NCI-H748 (cell line): ENCODE results near the gene LGALS7B.
"Not testable (repeated sequence)": the region's sequence is repeated elsewhere in the genome, so short reads cannot be mapped to it uniquely, and the experiment has no call there.

Source experiments
- DNase-seq: peaks from one replicate; lab custom pipeline; 2025; ENCODE audit not compliant: unreplicated experiment; lab: John Stamatoyannopoulos, UW

Gene LGALS7B

GRCh38 chr19:38817081-38817480 is 28.1 kb downstream of the LGALS7B start:
- no peak for DNase-seq

- DNase-seq, result no peak
Measured at GRCh38 chr19:38819231-38819920, 30.4 kb downstream of the LGALS7B start.

DNA sequence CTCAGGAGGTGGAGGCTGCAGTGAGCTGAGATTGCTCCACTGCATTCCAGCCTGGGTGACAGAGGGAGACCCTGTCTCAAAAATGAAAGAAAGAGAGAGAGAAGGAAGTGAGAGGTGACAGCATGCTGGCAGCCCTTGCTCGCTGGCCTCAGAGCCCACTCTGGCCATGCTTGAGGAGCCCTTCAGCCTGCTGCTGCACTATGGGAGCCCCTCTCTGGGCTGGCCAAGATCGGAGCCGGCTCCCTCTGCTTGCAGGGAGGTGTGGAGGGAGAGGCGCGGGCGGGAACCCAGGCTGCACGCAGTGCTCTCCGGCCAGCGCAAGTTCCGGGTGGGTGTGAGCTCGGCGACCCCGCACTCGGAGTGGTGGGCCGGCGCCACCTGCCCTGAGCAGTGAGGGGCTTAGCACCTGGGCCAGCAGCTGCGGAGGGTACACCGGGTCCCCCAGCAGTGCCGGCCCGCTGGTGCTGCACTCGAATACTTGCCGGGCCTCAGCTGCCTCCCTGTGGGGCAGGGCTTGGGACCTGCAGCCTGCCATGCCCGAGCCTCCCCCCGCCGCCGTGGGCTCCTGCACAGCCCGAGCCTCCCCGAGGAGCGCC is 32.3 kb downstream of the LGALS7B start:
- DNase-seq, result not testable (repeated sequence)

GRCh38 chr19:38825936-38826335 is 36.9 kb downstream of the LGALS7B start:
- not testable (repeated sequence) for DNase-seq

GRCh38 chr19:38826856-38827551 is 38.0 kb downstream of the LGALS7B start:
- DNase-seq, result no peak

DNA sequence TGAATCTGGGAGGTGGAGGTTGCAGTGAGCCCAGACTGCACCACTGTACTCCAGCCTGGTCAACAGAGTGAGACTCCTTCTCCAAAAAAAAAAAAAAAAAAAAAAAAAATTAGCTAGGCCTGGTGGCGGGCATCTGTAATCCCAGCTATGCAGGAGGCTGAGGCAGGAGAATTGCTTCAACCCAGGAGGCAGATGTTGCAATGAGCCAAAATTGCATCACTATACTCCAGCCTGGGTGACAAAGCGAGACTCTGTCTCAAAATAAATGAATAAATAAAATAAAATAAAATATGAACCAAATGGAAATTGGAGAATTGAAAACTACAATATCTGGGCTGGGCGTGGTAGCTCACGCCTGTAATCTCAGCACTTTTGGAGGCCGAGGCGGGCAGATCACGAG is 40.2 kb downstream of the LGALS7B start:
- not testable (repeated sequence) for DNase-seq

DNA sequence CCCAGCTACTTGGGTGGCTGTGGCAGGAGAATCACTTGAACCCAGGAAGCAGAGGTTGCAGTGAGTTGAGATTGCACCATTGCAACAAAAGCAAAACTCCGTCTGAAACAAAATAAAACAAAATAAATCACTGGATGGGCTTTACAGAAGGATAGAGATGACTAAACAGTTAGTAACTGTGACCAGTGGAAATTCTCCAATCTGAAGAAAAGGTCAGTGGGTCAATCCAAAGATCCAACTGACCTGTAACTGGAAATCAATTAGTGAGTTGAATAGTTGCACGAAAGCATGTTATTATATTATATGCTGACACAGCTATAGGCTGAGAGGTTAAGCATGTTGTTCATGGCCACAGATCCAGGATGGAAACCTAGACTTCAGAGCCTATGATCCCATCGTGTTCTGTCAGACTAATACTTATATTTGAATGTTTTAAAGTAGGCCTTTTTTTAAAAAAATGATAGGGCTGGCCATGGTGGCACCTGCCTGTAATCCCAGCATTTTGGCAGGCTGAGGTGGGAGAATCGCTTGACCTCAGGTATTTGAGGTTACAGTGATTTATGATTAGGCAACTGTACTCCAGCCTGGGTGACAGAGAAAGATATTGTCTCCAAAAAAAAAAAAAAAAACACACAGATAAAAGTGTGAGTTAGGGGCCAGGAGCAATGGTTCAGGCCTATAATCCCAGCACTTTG is 41.2 kb downstream of the LGALS7B start:
- DNase-seq, result no peak

DNA sequence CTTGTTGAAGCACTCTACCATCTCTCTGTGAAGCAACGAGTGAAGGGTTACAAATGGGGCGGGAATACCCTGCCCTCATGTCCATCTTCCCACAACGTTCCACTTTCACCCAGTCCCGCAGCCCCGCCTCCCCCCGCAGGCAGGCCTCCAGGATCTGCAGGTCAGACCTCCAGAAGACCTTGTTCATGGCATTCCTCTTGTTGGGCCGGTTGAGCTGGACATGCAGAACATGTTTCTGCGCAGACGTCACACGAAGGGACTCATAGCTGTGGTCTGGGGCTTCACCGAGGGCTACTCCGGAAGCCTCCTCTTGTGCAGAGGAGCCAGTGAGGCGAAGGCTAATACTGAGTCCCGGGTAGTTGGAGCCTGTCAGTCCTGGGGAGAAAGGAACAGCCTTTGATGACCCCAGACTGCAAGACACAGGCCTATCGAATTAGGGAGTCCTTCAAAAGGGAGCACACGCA is 42.2 kb downstream of the LGALS7B start:
- DNase-seq, result peak; percentile 71

GRCh38 chr19:38833092-38833425 is 44.1 kb downstream of the LGALS7B start:
- DNase-seq, result no peak

DNA sequence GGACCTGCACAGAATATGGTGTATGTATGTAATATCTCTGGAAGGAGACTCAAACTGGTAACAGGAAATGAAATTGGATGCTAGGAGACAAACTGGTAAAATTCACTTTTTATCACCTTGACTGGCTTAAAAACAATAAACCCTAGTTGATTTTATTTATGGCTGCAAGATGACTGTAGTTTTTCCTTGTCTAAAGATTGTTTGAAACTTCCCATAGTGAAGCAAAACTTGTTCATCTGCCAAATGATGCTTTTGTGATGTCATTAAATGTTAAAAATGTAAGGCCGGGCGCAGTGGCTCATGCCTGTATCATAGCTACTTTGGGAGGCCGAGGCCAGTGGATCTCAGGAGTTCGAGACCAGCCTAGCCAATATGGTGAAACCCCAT is 45.1 kb downstream of the LGALS7B start:
- DNase-seq, result no peak

DNA sequence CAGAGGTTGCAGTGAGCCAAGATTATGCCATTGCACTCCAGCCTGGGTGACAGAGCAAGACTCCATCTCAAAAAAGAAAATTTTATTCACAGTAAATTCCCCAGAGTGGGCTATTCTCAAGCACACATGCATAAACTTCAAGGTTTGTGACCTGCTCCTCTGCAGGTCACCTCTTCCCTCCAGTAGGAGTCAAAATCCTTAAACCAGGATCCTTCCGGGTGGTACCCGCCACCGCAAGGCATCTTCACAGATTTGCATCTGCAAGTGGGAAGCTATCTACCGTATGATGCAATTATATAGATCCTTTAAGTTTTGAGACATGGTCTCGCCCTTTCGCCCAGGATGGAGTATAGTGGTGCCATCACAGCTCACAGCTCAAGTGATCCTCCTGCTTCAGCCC is 45.6 kb downstream of the LGALS7B start:
- no peak for DNase-seq

- no peak for DNase-seq
Measured at GRCh38 chr19:38836159-38836982, 47.4 kb downstream of the LGALS7B start.

DNA sequence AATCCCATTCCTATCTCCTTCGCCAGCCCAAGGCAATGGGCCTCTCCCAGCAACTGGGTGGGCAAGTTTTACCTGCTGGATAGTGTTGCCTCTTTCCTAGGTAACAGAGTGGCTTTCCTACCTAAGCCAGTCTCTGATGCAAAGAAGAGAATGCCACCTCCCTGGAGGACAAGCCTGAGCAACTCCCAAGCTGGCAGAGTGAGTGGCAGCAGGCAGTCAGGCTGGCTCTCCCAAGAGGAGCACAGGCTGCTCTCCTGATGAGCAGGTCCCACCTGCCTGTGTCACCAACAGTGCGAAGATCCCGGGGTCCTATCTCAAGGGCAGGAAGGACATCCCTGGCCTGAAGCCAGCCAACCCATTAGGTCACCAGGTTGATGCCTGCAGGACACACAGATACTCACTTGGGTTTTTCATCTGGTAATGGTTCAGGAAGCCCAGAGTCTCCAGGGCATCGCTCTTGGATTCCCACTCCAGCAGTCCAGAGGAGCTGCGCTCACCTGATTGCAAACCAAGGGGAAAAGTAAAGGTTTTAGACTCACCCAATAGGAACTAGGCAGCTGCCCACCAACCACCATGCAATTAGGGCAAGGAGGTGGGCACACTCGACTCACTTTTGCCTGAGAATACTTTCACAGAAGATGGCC is 48.1 kb downstream of the LGALS7B start:
- DNase-seq, result no peak

GRCh38 chr19:38837656-38838121 is 48.7 kb downstream of the LGALS7B start:
- no peak for DNase-seq

GRCh38 chr19:38838208-38838985 is 49.4 kb downstream of the LGALS7B start:
- no peak for DNase-seq

- DNase-seq, result no peak
Measured at GRCh38 chr19:38838986-38839761, 50.2 kb downstream of the LGALS7B start.

DNA sequence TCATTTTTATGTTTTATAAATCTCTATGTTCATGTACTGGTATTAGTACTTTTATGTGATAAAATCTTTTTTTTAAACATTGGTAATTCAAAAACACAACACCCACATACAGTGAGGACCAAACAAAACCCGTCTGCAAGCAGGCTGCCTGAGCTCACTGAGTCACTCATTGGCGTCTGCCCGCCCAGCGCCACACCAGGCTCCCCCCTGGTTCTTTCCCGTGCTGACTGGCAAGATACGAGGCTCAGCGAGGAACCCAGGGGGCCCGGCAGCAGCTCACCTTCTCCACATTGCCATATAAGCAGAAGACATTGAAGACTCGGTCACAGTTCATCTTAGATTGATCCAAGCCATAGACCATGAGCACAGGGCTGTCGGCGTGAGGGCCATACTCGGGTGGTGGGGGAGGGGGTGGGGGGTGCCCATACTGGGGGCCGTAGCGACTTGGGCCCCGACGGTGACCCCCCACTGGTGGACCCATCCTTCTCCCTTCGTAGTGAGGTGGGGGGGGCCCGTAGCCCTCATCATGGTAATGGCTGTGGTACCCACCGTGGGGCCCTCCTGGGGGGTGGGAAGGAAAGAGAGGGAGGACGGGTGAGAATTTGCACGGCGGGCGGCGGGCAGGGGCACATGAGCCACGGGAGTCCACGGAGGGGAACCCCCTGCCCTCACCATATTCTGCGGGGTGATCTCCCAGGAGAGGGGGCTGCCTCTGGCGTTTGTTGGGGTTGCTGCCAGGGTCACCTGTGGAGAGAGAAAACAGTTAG is 51.0 kb downstream of the LGALS7B start:
- DNase-seq, result no peak

- DNase-seq, result no peak
Measured at GRCh38 chr19:38840583-38840968, 51.6 kb downstream of the LGALS7B start.
